WERI-Rb-1 (cell line): ENCODE results near the gene SON.

ENCODE experiments used
- DNase-seq: peaks from one replicate; pipeline ENCODE4 v3.0.0-alpha.2; 2020
- H3K27ac ChIP-seq: fragments of 250-450 bp; sonication (Bioruptor Pico); 2 replicates; pipeline ENCODE4 v1.5.1; 2020; ENCODE audit warnings: mild to moderate bottlenecking, moderate library complexity
- H3K27me3 ChIP-seq: fragments of 250-450 bp; sonication (Bioruptor Pico); 2 replicates; pipeline ENCODE4 v1.5.1; 2021; ENCODE audit warnings: mild to moderate bottlenecking, low read depth, moderate library complexity; ENCODE audit not compliant: insufficient read depth, severe bottlenecking
- H3K36me3 ChIP-seq: fragments of 250-450 bp; sonication (Bioruptor Pico); 2 replicates; pipeline ENCODE4 v1.5.1; 2020; ENCODE audit warnings: mild to moderate bottlenecking, moderate library complexity
- H3K4me3 ChIP-seq: 2 replicates; pipeline ENCODE4 v1.5.1; 2011; ENCODE audit warnings: low read depth, mild to moderate bottlenecking, control low read depth, low read length
- H3K9me3 ChIP-seq: fragments of 250-450 bp; sonication (Bioruptor Pico); 2 replicates; pipeline ENCODE4 v1.5.1; 2021; ENCODE audit warnings: mild to moderate bottlenecking, moderate library complexity; ENCODE audit not compliant: severe bottlenecking
- TF ChIP-seq, protein P1 (sequence below): IDR thresholded peaks from 2 replicates; pipeline ENCODE4 v1.5.1; 2011; ENCODE audit warnings: low read depth, mild to moderate bottlenecking, control low read depth, inconsistent platforms, low read length

The SON gene

DNA sequence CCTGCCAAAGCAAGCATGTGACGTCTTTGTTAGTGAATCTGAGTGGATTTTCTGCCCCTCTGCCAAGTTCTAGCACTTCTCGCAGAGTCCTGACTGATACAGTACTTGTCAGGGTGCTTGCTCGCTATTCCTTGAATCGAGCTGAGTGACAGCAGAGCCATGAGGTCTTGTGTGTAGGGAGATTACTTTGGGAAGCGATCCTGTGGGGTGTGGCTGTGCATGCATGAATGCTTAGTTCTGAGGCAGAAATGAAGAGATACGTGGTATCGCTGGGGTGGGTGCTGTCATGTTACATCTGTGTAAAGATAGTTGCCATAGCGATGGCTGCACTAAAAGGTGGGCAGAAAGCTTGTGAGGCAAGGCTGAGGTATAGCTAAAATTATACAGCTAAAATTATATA lies 32.0 kb upstream of the SON start:
- no peak overlapping the region for H3K27ac ChIP-seq
- no peak for DNase-seq
- TF ChIP-seq, protein P1, sequence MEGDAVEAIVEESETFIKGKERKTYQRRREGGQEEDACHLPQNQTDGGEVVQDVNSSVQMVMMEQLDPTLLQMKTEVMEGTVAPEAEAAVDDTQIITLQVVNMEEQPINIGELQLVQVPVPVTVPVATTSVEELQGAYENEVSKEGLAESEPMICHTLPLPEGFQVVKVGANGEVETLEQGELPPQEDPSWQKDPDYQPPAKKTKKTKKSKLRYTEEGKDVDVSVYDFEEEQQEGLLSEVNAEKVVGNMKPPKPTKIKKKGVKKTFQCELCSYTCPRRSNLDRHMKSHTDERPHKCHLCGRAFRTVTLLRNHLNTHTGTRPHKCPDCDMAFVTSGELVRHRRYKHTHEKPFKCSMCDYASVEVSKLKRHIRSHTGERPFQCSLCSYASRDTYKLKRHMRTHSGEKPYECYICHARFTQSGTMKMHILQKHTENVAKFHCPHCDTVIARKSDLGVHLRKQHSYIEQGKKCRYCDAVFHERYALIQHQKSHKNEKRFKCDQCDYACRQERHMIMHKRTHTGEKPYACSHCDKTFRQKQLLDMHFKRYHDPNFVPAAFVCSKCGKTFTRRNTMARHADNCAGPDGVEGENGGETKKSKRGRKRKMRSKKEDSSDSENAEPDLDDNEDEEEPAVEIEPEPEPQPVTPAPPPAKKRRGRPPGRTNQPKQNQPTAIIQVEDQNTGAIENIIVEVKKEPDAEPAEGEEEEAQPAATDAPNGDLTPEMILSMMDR: no peak
- no peaks in the 10 kb centered on the region for H3K9me3 ChIP-seq
- peaks cover 93% of the 10 kb centered on the region for H3K36me3 ChIP-seq
- no peaks in the 10 kb centered on the region for H3K27me3 ChIP-seq
- H3K4me3 ChIP-seq: no peak overlapping the region

DNA sequence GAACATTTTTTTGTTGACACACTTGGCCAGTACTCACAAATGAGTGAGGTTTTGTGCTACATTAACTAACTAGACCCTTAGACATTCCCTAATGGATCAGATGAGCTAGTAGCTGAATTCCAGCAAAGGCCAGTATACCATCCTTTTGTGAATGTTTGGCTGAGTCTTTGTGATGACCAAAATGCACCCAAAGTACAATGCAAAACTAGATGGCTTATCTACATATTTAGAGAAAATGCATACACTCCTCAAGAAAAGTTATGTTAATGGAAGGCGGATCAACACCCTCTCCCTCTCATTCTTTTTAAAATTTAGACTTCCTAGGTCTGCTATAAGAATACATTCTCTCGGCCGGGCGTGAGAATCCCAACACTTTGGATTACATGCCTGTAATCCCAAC lies 31.2 kb upstream of the SON start:
- Histone ChIP-seq H3K4me3 (no peak overlapping the region), H3K36me3 (peaks cover 94% of the 10 kb centered on the region), H3K27ac (no peak overlapping the region), H3K27me3 (no peaks in the 10 kb centered on the region), H3K9me3 (no peaks in the 10 kb centered on the region)
- TF ChIP-seq, protein P1: no peak
- DNase-seq: no peak

DNA sequence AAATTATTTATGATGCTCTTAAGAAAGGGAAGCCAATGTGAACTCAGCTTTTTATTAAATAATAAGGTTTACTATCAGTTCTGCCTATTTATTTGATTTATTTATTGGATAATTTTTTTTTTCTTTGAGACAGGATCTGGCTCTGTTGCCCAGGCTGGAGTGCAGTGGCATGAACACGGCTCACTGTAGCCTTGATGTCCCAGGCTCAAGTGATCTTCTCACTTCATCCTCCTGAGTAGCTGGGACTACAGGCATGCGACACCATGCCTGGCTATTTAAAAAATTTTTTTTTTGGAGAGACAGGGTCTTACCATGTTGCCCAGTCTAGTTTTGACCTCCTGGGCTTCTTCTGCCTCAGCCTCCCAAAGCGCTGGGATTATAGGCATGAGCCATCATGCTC lies 30.4 kb upstream of the SON start:
- Histone ChIP-seq H3K27me3 (no peaks in the 10 kb centered on the region), H3K27ac (no peak overlapping the region), H3K4me3 (no peak overlapping the region), H3K36me3 (peaks cover 94% of the 10 kb centered on the region), H3K9me3 (no peaks in the 10 kb centered on the region)
- TF ChIP-seq, protein P1: no peak
- no peak for DNase-seq

DNA sequence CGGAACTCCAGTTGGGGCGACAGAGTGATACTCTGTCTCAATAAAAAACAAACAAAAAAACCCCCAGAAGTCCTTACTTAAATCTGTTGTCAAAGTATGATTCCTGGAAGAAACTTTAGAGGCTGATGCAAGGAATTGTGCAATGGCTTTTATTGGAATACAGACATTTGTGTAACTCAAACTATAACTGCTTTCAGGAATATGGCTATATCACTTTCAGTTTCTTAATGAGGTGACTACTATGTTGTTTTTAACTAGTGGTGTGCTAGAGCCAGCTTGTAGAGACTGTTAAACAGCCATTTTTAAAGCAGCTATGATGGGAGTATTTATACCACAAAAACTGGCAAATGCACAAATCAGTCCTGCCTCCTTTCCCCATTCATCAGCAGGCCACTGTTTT lies 28.6 kb upstream of the SON start:
- TF ChIP-seq, protein P1: no peak
- DNase-seq: no peak
- no peak overlapping the region for H3K27ac ChIP-seq
- no peaks in the 10 kb centered on the region for H3K27me3 ChIP-seq
- no peak overlapping the region for H3K4me3 ChIP-seq
- peaks cover 96% of the 10 kb centered on the region for H3K36me3 ChIP-seq
- no peaks in the 10 kb centered on the region for H3K9me3 ChIP-seq

DNA sequence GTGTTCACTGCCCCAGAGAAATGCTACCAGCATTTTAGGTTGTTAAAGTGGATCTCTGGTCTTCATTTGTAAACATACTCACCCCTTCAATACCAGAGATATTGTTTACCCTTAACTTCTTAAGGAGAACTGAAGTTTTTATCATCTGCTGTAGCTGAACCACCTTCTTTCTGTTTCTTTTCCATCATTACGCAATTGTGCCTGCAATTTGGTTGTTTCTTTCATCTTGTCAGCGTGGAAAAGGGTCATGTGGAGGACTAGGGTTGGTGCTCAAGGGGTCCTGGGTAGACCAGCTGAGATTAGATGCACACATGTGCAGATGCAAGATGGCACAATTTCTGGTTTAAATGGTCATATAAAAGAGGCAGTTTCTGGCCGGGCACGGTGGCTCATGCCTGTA lies 23.9 kb upstream of the SON start:
- TF ChIP-seq, protein P1: no peak
- H3K9me3 ChIP-seq: no peaks in the 10 kb centered on the region
- no peak overlapping the region for H3K4me3 ChIP-seq
- no peak overlapping the region for H3K27ac ChIP-seq
- DNase-seq: no peak
- peaks cover 84% of the 10 kb centered on the region for H3K36me3 ChIP-seq
- no peaks in the 10 kb centered on the region for H3K27me3 ChIP-seq

DNA sequence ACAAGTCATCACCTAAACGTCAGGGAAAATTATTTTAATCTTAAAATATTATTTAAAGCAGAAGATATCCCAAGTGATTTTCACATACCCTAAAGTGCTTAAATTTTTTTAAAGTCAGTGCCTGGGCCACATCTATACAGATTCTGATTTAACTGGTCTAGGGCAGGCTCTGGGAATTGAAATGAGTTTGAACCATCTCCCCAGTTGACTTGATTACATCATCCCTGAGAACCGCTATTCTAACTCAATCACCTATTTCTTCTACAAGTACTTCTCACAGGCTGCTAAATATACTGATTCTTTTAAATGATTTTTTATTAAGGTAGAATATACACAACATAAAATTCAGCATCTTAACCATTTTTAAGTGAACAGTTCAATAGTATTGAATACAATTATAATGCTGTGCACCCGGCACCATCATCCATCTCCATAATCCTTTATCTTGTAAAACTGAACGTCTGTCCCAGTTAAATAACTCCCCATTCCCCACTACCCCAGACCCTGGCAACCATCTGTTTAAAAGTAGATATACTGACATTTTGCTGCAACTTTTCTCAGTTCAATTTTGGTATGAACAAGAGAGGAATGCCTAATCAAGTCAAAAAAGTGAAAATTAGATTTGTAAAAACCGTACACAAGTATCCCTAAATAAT lies 20.4 kb upstream of the SON start:
- Histone ChIP-seq H3K4me3 (no peak overlapping the region), H3K27ac (no peak overlapping the region), H3K36me3 (peaks cover 84% of the 10 kb centered on the region), H3K27me3 (no peaks in the 10 kb centered on the region), H3K9me3 (no peaks in the 10 kb centered on the region)
- TF ChIP-seq, protein P1: no peak
- no peak for DNase-seq
